ENCODE data around the gene UEVLD. TPM values are rescaled to one million over a fixed set of nuclear protein-coding genes. Genes with fewer than 3 reads are reported as not detected.

The UEVLD gene
- total and polyA plus RNA-seq, 10 donors, result 4.1 to 23.0 (median 19.7) TPM

GRCh38 chr11:18524248-18524647 lies 64.3 kb downstream of the UEVLD start:
- no peak for DNase-seq
- Histone ChIP-seq H3K27ac (no peak overlapping the region), H3K4me3 (no peak overlapping the region), H3K27me3 (replicated peaks in 1 of 7) (no peaks in the 10 kb centered on the region), H3K9me3 (no peaks in the 10 kb centered on the region), H3K4me1 (peaks cover 17 to 76% (median 41%) of the 10 kb centered on the region in 6 donors), H3K36me3 (peaks cover 0 to 39% (median 5%) of the 10 kb centered on the region in 6 donors)
- 88 to 100% (median 96%) methylated on average over 1 of the region's 1 CpG for WGBS, 5 donors
- TF ChIP-seq POLR2AphosphoS5 (IDR thresholded peaks at IDR 0.05) (no peak), CTCF (IDR thresholded peaks at IDR 0.05 in 8 of 11, conservative IDR thresholded peaks at IDR 0.05 in 3 of 11) (no peak), POLR2A (IDR thresholded peaks at IDR 0.05) (no peak)
- intact Hi-C loops (cut with DNase I; ENCODE audit: low total_unique reads), result no loop called here

GRCh38 chr11:18523084-18523483 lies 65.5 kb downstream of the UEVLD start:
- H3K27me3 ChIP-seq (replicated peaks in 1 of 7), result no peaks in the 10 kb centered on the region
- DNase-seq, result no peak
- 90 to 96% (median 93%) methylated on average over 3 of the region's 3 CpGs for WGBS, 5 donors
- H3K36me3 ChIP-seq, result peaks cover 0 to 50% (median 13%) of the 10 kb centered on the region in 6 donors
- no peak for TF ChIP-seq CTCF (IDR thresholded peaks at IDR 0.05 in 8 of 11, conservative IDR thresholded peaks at IDR 0.05 in 3 of 11)
- no peak for TF ChIP-seq POLR2AphosphoS5 (IDR thresholded peaks at IDR 0.05)
- TF ChIP-seq POLR2A (IDR thresholded peaks at IDR 0.05), result no peak
- intact Hi-C loops (cut with DNase I; ENCODE audit: low total_unique reads), result no loop called here
- H3K9me3 ChIP-seq, result no peaks in the 10 kb centered on the region
- no peak overlapping the region for H3K4me3 ChIP-seq
- no peak overlapping the region for H3K27ac ChIP-seq
- H3K4me1 ChIP-seq, result peaks cover 17 to 78% (median 44%) of the 10 kb centered on the region in 6 donors

DNA sequence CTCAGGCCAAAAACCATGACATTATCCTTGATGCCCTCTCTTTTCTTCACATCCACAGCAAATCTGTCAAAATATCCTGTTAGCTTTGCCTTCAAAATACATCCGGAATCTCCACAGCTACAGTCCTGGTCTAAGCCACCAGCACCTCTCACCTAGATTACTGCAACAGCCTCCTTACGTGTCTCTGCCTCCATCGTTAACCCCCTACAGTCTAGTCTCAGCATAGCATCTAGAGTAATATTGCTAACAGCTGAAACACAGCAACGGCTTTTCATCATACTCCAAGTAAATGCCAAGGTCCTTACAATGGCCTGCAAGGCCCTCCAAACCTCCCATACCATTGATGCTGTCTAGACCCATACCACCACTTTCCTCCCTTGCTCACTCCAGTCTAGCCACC lies 66.1 kb downstream of the UEVLD start:
- Histone ChIP-seq H3K9me3 (no peaks in the 10 kb centered on the region), H3K4me3 (no peak overlapping the region), H3K36me3 (peaks cover 0 to 57% (median 15%) of the 10 kb centered on the region in 6 donors), H3K27ac (no peak overlapping the region), H3K27me3 (replicated peaks in 1 of 7) (no peaks in the 10 kb centered on the region), H3K4me1 (peaks cover 17 to 71% (median 39%) of the 10 kb centered on the region in 6 donors)
- 64 to 85% (median 81%) methylated on average over 4 of the region's 4 CpGs for WGBS, 5 donors
- TF ChIP-seq CTCF (IDR thresholded peaks at IDR 0.05 in 8 of 11, conservative IDR thresholded peaks at IDR 0.05 in 3 of 11) (no peak), POLR2A (IDR thresholded peaks at IDR 0.05) (no peak), POLR2AphosphoS5 (IDR thresholded peaks at IDR 0.05) (no peak)
- no peak for DNase-seq
- intact Hi-C loops (cut with DNase I; ENCODE audit: low total_unique reads), result no loop called here

- TF ChIP-seq CTCF (IDR thresholded peaks at IDR 0.05 in 8 of 11, conservative IDR thresholded peaks at IDR 0.05 in 3 of 11), result no peak
- no peak for TF ChIP-seq POLR2AphosphoS5 (IDR thresholded peaks at IDR 0.05)
- no peak for TF ChIP-seq POLR2A (IDR thresholded peaks at IDR 0.05)
- Histone ChIP-seq H3K4me1 (peaks cover 17 to 67% (median 36%) of the 10 kb centered on the region in 6 donors), H3K9me3 (no peaks in the 10 kb centered on the region), H3K27me3 (replicated peaks in 1 of 7) (no peaks in the 10 kb centered on the region), H3K27ac (no peak overlapping the region), H3K4me3 (no peak overlapping the region), H3K36me3 (peaks cover 0 to 69% (median 16%) of the 10 kb centered on the region in 6 donors)
- intact Hi-C loops (cut with DNase I; ENCODE audit: low total_unique reads), result no loop called here
- WGBS, 5 donors, result 61 to 98% (median 95%) methylated on average over 3 of the region's 3 CpGs
- no peak for DNase-seq
Observed at GRCh38 chr11:18521122-18521521, 67.4 kb downstream of the UEVLD start.

Measured in spleen (tissue), 11 donors.